GM19328 (cell line): ENCODE results near the gene RASGEF1C.

Experiments
- ATAC-seq: cut with Tn5 transposase; IDR thresholded peaks from one replicate; pipeline ENCODE4 v1.9.1; 2021; ENCODE audit warnings: mild to moderate bottlenecking, moderate library complexity; ENCODE audit not compliant: unreplicated experiment

The RASGEF1C gene

DNA sequence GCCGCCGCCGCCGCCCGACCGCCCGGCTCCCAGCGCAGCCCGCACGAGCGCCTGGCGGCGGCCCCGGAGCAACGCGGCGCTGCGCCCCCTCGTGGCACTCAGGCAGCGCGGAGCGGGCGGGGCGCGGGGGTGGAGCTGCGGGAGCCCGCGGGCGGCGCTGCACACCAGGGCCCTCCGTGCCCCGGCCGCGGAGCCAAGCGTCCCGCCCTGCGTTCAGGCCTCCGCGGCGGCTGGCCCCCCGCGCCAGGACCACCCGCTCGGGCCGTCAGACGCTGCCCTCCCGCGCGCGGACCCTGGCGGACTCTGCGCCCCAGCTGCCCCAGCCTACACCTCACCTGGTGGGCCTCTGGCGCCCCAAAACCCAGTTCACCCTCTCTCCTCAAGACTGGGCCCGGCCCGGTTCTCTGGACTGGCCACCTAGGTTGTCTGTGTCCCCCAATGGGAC is at the start of gene RASGEF1C:
Gene RASGEF1C, minus strand, starts transcription at position 75 of the 445 bp plus-strand sequence. CDS start 71,159 bp downstream, outside the sequence.
- peak; percentile 70 for ATAC-seq

DNA sequence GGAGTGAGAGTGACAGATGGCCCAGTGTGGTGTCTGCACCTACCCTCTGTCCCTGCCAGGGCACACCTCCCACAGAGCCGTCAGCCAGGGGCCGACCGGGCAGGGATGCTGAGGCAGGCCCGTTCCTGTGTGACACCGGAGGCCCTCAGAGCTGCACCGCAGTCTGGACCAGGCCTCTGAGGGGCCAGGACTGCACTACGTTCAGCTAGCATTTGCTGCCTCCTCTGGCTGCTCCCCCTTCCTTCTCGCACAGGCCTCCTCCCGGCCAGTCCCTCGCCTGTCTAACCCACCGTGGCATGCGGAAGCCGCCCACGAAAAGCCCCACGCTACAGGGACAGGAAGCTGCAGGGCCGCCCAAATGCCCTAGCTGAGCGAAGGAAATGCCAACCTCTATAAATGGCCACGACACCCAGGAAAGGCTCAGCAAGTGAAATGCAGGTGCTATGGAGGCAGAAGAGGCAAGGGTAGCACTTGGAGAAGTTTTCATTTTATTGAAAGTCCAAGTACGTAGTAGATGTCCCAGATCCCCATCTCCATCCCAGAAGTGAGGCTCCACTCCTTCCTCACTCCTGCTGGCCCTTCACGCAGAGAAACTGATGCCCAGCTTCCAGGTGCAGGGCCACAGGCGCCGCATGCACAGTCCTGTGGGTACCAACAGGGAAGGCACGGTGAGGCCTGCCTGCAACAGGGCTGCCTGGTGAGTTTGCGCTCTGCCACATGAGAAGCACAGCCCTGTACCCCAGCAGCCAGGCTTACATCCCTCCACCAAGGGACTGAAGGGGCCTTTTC is 44.2 kb upstream of the RASGEF1C start:
- ATAC-seq, result no peak

DNA sequence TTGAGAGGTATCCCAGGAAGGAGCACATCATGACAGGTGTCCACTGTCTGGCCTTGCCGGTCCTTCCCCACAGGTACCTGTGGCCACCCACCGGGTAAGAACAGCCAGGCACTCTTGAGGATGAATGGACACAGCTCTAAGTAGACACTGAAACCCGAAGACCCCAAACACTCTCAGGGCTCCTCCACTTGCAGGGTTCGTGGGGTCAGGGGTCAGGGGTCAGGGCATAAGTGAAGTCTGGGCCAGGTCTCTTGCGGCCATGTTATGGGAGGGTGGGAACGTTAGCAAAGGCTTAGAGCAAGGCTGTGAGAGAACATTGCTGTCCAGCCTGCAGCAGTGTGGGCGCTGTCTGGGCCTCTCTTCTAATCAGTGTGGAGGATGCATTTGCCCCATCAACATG is 42.9 kb upstream of the RASGEF1C start:
- ATAC-seq, result no peak

- no peak for ATAC-seq
Measured at GRCh38 chr5:180251141-180251540, 42.1 kb upstream of the RASGEF1C start.

GRCh38 chr5:180250329-180250728 is 41.3 kb upstream of the RASGEF1C start:
- ATAC-seq, result no peak

DNA sequence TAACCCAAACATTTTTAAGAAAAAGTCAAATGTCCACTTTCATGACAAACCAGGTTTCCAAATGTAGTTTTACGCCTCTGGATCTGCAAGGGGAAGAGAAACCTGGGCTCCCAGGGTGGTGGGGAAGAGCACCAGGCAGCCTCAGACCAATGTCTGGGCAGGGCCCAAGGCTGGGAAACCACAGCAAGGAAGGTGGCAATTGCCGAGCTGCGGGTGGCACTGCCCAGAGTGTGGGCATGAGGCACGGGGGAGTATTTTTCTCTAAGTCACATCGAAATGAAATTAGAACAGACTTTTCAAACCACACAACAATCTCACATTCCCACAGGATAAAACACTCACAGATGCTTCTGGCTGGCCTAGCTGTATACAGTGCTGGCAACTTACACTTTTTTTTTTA is 32.6 kb upstream of the RASGEF1C start:
- ATAC-seq, result no peak

GRCh38 chr5:180238631-180239030 is 29.6 kb upstream of the RASGEF1C start:
- ATAC-seq, result no peak

DNA sequence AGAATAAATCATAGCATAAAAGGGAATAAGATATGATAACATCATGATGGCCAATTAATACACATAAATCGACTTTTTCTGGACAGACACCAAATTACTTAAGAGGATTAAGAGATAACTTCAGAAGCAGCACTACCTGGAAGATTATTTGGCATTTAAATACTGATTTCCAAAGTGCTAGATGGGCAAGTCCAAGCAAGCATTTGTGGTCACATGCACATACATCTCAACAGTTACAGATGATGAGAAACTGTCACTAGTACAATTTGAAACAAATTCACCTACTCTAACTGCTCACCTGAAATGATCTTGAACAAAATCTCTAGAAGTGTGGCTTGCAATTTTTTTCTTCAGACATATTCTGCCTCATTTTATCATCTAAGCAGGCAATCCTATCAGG is 26.8 kb upstream of the RASGEF1C start:
- no peak for ATAC-seq

DNA sequence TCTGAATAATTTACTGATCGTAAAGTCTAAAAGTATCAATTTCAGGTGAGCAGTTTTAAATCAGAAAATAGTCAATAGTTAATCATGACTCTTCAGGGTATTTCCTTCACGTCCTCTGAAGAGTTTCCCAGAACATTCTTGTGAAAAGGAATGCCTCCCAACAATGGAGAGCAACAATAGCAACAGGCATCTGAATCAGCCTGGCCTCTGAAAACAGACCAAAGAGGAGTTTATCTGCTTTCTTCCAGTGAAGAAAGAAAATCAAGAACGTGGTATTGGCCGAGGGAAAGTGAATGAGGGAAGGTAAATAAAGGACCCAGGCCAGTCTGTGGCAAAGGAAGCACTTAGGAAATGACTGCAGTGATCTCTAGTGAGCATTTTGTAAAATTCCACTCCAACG is 26.1 kb upstream of the RASGEF1C start:
- ATAC-seq, result no peak

DNA sequence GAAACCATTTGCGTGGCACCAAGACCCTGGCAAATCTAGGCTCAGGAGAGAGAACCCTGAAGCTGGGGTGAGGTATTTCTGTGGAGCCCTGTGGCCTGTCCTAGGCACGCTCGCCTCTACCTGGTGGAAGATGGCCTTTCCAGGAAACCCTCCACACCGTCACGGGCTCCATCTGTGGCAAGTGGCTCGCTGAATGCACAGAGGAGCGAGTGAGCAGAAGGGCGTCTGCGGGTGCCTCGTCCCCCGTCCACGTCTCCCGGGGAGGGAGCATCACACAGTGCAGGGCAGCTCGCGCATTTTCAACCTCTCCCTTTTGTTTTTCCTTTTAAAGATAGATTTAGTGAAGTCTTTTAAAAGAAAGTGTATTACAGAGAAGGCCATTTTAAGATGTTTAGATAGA is 25.3 kb upstream of the RASGEF1C start:
- no peak for ATAC-seq

DNA sequence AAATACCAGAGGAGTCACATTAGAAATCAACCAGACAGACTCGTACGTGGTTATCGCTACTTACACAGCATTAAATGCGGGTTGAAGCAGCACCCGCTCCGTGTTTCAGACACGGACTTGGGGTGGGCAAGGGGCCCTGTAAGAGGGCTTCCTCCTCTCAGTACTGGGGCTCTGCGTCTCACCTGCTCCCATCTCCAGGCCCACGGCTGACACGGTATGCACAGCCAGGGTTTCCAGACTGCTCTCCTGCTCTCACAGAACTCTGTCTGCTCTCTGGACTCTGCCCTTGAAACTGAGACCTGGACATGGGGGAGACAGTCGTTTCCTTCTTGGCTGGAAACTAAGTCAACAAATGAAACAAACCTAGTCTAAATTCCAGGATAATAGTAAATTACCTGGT is 24.7 kb upstream of the RASGEF1C start:
- ATAC-seq, result no peak

GRCh38 chr5:180230017-180230416 is 21.0 kb upstream of the RASGEF1C start:
- ATAC-seq, result no peak

- ATAC-seq, result no peak
Measured at GRCh38 chr5:180222056-180222455, 13.0 kb upstream of the RASGEF1C start.

DNA sequence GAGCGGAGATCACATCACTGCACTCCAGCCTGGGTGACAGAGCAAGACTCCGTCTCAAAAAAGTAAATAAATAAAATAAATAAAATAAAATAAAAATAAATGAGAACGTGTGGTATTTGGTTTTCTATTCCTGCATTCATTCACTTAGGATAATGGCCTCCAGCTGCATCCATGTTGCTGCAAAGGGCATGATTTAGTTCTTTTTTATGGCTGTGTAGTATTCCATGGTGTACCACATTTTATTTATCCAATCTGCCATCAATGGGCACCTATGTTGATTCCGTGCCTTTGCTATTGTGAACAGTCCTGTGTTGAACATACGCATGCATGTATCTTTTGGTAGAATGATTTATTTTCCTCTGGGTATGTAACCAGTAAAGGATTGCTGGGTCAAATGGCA is 8.8 kb upstream of the RASGEF1C start:
- no peak for ATAC-seq

DNA sequence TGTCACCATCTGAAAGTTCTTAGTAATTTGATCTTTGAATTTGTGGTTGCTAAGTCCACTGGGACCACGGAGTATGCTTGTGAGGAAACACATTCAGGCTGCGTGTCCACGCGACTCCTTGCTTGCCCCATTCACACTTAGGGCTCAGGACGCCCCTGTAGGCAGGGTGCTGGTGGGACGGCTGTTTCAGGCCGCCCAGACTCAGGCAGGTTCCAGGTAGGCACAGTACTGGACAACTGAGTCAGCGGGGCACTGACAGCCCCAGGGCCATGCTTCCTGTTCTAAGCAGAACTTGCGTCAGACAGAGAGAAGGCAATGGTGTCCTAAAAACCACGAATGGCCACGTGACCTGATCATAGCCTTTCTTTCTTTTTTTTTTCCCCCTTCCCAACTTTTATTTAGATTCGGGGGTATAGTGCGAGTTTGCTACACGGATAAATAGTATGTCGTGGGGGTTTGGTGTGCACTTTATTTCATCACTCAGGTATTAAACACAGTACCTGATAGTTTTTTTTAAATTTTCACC is 7.7 kb upstream of the RASGEF1C start:
- no peak for ATAC-seq

DNA sequence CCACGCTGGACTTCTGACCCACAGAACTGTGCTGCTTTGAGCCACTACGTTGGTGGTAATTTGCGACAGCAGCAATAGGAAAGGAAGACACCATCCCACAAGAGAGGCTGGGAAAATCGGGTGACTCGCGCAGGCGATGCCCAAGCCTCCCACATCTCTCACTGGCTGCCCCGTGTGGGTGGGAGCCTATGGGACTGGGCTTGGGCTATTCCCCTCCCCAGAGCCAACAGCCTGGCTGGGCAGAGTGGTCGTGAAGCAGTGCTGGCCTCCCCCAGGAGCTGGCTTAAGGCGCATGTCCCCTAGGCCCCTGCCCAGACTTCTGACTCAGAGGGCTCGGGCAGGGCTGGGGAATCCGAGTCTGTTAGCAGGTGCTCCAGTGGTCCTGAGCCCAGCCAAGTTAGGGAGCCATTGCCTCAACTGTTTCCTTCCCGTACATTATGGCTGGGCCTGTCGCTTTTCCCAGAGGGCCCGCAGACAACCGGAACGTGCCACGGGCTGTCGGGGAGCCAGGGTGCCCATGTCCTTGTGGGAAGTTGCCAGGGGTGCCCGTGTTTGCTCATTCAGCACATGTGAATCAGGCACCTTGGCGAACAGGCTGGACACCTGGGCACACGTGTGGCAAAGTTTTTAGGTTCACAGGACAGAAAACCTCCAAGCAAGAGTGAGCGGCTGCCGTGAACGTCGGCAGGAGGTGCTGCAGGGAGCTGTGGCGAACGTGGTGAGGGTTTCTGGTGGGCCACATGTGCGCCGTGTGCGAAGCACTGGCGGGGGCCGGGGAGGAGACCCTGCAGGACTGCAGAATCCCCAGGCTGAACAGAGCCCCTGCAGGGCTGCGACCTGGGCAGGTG is 7.0 kb upstream of the RASGEF1C start:
- no peak for ATAC-seq

- ATAC-seq, result no peak
Measured at GRCh38 chr5:180214870-180215770, 6.1 kb upstream of the RASGEF1C start.

DNA sequence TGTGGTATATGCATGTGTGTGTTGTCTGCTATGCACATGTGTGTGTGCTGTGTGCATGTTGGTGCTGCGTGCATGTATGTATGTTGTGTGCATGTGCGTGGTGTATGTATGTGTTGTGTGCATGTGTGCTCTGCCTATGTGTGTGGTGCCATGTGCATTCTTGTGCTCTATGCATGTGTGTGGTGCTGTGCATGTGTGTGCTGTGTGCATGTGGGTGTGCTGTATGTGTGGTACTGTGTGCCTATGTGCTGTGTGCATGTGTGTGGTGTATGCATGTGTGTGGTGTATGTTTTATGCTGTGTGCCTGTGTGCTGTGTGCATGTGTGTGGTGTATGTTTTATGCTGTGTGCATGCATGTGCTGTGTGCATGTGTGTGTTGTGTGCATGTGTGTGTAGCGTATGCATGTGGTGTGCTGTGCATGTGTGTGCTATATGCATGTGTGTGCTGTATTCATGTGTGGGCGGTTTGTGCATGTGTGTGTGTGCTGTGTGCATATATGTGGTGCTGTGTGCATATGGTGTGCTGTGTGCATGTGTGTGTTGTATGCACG is 4.7 kb upstream of the RASGEF1C start:
- no peak for ATAC-seq

DNA sequence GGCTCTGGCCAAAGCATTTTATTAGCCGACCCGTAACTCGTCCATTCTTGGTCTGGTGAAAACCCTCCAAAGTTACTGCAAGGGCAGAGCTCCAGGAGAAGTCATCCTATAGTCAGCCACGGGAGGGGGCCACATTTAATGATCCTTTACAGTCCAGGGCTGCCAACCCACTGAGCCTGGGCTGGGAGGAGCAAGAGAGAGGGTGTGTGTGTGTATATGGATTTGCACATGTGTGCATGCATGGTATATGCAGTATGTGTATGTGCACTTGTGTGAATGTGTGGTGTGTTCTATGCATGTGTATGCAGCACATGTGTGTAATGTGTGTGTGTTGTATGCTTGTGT is 4.2 kb upstream of the RASGEF1C start:
- ATAC-seq, result no peak
